Measurements from ENCODE around the gene MSI2.

GRCh38 chr17:57422574-57423164, 166.3 kb downstream of the MSI2 start:
- TF ChIP-seq CTCF (IDR thresholded peaks at IDR 0.05; ENCODE audit: low read length), result no peak
- TF ChIP-seq EZH2 (IDR thresholded peaks at IDR 0.05; ENCODE audit: borderline replicate concordance, low read length), result no peak
